SK-N-SH treated with all-trans-retinoic acid at 6 μM for 48 hours (cell line): ENCODE data around the gene BRICD5.

ENCODE experiments used
- ATAC-seq: fragments of 200-7000 bp; cut with Tn5 transposase; 3 replicates; pipeline ENCODE4 v1.9.1; 2020; ENCODE audit warnings: mild to moderate bottlenecking, moderate library complexity
- ARNTL ChIP-seq: fragments of 450-650 bp; formaldehyde crosslinking; IDR thresholded peaks from 2 replicates; pipeline ENCODE4 v1.5.0; 2020; ENCODE audit warnings: low read depth, mild to moderate bottlenecking, moderate library complexity, borderline replicate concordance
- BACH2 ChIP-seq: fragments of 250-450 bp; sonication (Bioruptor Pico); IDR thresholded peaks from 2 replicates; pipeline ENCODE4 v1.9.0; 2021; ENCODE audit warnings: mild to moderate bottlenecking, borderline replicate concordance
- CSDC2 ChIP-seq: fragments of 250-450 bp; sonication (Bioruptor Pico); IDR thresholded peaks from 2 replicates; pipeline ENCODE4 v1.5.0; 2020; ENCODE audit warnings: mild to moderate bottlenecking, moderate library complexity
- CSRNP3 ChIP-seq: fragments of 250-450 bp; sonication (Bioruptor Pico); IDR thresholded peaks from 2 replicates; pipeline ENCODE4 v1.5.1; 2021; ENCODE audit warnings: mild to moderate bottlenecking, moderate library complexity
- ESRRG ChIP-seq: fragments of 250-450 bp; sonication (Bioruptor Pico); IDR thresholded peaks from 2 replicates; pipeline ENCODE4 v1.6.1; 2021; ENCODE audit warnings: mild to moderate bottlenecking
- GLIS3 ChIP-seq: fragments of 250-450 bp; sonication (Bioruptor Pico); IDR thresholded peaks from 2 replicates; pipeline ENCODE4 v1.5.0; 2020; ENCODE audit warnings: mild to moderate bottlenecking, moderate library complexity
- ISL1 ChIP-seq: fragments of 250-450 bp; sonication (Bioruptor Pico); IDR thresholded peaks from 2 replicates; pipeline ENCODE4 v2.1.2; 2022; ENCODE audit warnings: mild to moderate bottlenecking, moderate library complexity
- PPARA ChIP-seq: fragments of 250-450 bp; sonication (Bioruptor Pico); IDR thresholded peaks from 2 replicates; pipeline ENCODE4 v1.5.0; 2020; ENCODE audit warnings: mild to moderate bottlenecking, borderline replicate concordance
- RARB ChIP-seq: fragments of 250-450 bp; sonication (Bioruptor Pico); IDR thresholded peaks from 2 replicates; pipeline ENCODE4 v1.8.0; 2021; ENCODE audit warnings: mild to moderate bottlenecking, moderate library complexity
- SNAI2 ChIP-seq: fragments of 250-450 bp; sonication (Bioruptor Pico); IDR thresholded peaks from 2 replicates; pipeline ENCODE4 v1.5.0; 2020; ENCODE audit warnings: mild to moderate bottlenecking, moderate library complexity
- TCF4 ChIP-seq: fragments of 250-450 bp; sonication (Bioruptor Pico); IDR thresholded peaks from 2 replicates; pipeline ENCODE4 v1.8.0; 2021; ENCODE audit warnings: mild to moderate bottlenecking, moderate library complexity, borderline replicate concordance
- TOX ChIP-seq: fragments of 250-450 bp; sonication (Bioruptor Pico); IDR thresholded peaks from 2 replicates; pipeline ENCODE4 v1.8.0; 2021; ENCODE audit warnings: mild to moderate bottlenecking, moderate library complexity, borderline replicate concordance
- ZC3H10 ChIP-seq: fragments of 250-450 bp; sonication (Bioruptor Pico); IDR thresholded peaks from 2 replicates; pipeline ENCODE4 v1.5.1; 2021; ENCODE audit warnings: mild to moderate bottlenecking, moderate library complexity
- ZFP3 ChIP-seq: fragments of 250-450 bp; sonication (Bioruptor Pico); IDR thresholded peaks from 2 replicates; pipeline ENCODE4 v1.5.0; 2020; ENCODE audit warnings: mild to moderate bottlenecking, moderate library complexity
- ZFP30 ChIP-seq: fragments of 450-650 bp; formaldehyde crosslinking; IDR thresholded peaks from 2 replicates; pipeline ENCODE4 v1.5.0; 2022; ENCODE audit warnings: mild to moderate bottlenecking, moderate library complexity
- ZNF565 ChIP-seq: fragments of 450-650 bp; formaldehyde crosslinking; conservative IDR thresholded peaks from 2 replicates; pipeline ENCODE4 v1.5.0; 2020; ENCODE audit warnings: low read depth, mild to moderate bottlenecking, moderate library complexity
- ZNF70 ChIP-seq: fragments of 450-650 bp; formaldehyde crosslinking; IDR thresholded peaks from 2 replicates; pipeline ENCODE4 v1.5.0; 2020; ENCODE audit warnings: mild to moderate bottlenecking, moderate library complexity
- ZNF8 ChIP-seq: fragments of 450-650 bp; formaldehyde crosslinking; IDR thresholded peaks from 2 replicates; pipeline ENCODE4 v1.5.0; 2020; ENCODE audit warnings: mild to moderate bottlenecking, moderate library complexity
- TF ChIP-seq, protein P1 (sequence below): fragments of 250-450 bp; sonication (Bioruptor Pico); IDR thresholded peaks from 2 replicates; pipeline ENCODE4 v1.5.1; 2020; ENCODE audit warnings: low read depth, mild to moderate bottlenecking, moderate library complexity
- TF ChIP-seq, protein P2 (sequence below): fragments of 250-450 bp; sonication (Bioruptor Pico); IDR thresholded peaks from 2 replicates; pipeline ENCODE4 v1.5.0; 2020; ENCODE audit warnings: mild to moderate bottlenecking, moderate library complexity
- TF ChIP-seq, protein P3 (sequence below): fragments of 250-450 bp; sonication (Bioruptor Pico); IDR thresholded peaks from 2 replicates; pipeline ENCODE4 v1.8.0; 2020; ENCODE audit warnings: mild to moderate bottlenecking, moderate library complexity, borderline replicate concordance

BRICD5 gene

GRCh38 chr16:2206420-2206779 is 4.3 kb downstream of the BRICD5 start:
- no peak for ATAC-seq
- TF ChIP-seq SNAI2 (CRISPR knock-in tag) (no peak), ZFP30 (CRISPR knock-in tag) (no peak), RARB (CRISPR knock-in tag) (no peak), ZNF70 (CRISPR knock-in tag) (no peak), ISL1 (CRISPR knock-in tag) (no peak), CSRNP3 (CRISPR knock-in tag) (no peak), ARNTL (CRISPR knock-in tag) (no peak), TOX (CRISPR knock-in tag) (no peak), ZFP3 (CRISPR knock-in tag) (no peak), BACH2 (CRISPR knock-in tag) (no peak), ESRRG (no peak), CSDC2 (CRISPR knock-in tag) (no peak), ZNF565 (no peak), ZNF8 (CRISPR knock-in tag) (no peak), TCF4 (CRISPR knock-in tag) (no peak), GLIS3 (no peak), PPARA (CRISPR knock-in tag) (no peak)
- TF ChIP-seq, protein P1, sequence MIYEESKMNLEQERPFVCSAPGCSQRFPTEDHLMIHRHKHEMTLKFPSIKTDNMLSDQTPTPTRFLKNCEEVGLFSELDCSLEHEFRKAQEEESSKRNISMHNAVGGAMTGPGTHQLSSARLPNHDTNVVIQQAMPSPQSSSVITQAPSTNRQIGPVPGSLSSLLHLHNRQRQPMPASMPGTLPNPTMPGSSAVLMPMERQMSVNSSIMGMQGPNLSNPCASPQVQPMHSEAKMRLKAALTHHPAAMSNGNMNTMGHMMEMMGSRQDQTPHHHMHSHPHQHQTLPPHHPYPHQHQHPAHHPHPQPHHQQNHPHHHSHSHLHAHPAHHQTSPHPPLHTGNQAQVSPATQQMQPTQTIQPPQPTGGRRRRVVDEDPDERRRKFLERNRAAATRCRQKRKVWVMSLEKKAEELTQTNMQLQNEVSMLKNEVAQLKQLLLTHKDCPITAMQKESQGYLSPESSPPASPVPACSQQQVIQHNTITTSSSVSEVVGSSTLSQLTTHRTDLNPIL: no peak

DNA sequence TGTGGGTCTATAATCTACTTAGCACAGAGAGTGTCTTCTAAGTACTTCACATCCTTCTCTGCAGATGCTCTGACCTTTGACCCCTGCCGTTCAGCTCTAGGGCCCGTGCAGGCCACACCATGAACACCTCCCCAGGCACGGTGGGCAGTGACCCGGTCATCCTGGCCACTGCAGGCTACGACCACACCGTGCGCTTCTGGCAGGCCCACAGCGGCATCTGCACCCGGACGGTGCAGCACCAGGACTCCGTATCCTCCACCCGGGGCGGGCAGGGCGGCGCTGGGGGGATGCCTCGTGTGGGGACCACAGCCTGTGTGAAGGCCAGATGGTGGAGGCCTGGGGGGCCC is 4.7 kb downstream of the BRICD5 start:
- ATAC-seq: peak; percentile 49

More for the DNA sequence above, 4.7 kb downstream of the BRICD5 start:
- TF ChIP-seq RARB (CRISPR knock-in tag) (no peak), TCF4 (CRISPR knock-in tag) (no peak), ZC3H10 (CRISPR knock-in tag) (no peak), CSRNP3 (CRISPR knock-in tag) (no peak), CSDC2 (CRISPR knock-in tag) (no peak), BACH2 (CRISPR knock-in tag) (no peak), GLIS3 (no peak), ARNTL (CRISPR knock-in tag) (no peak)
- TF ChIP-seq, protein P2, sequence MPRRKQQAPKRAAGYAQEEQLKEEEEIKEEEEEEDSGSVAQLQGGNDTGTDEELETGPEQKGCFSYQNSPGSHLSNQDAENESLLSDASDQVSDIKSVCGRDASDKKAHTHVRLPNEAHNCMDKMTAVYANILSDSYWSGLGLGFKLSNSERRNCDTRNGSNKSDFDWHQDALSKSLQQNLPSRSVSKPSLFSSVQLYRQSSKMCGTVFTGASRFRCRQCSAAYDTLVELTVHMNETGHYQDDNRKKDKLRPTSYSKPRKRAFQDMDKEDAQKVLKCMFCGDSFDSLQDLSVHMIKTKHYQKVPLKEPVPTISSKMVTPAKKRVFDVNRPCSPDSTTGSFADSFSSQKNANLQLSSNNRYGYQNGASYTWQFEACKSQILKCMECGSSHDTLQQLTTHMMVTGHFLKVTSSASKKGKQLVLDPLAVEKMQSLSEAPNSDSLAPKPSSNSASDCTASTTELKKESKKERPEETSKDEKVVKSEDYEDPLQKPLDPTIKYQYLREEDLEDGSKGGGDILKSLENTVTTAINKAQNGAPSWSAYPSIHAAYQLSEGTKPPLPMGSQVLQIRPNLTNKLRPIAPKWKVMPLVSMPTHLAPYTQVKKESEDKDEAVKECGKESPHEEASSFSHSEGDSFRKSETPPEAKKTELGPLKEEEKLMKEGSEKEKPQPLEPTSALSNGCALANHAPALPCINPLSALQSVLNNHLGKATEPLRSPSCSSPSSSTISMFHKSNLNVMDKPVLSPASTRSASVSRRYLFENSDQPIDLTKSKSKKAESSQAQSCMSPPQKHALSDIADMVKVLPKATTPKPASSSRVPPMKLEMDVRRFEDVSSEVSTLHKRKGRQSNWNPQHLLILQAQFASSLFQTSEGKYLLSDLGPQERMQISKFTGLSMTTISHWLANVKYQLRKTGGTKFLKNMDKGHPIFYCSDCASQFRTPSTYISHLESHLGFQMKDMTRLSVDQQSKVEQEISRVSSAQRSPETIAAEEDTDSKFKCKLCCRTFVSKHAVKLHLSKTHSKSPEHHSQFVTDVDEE (CRISPR knock-in tag): no peak
- TF ChIP-seq, protein P3, sequence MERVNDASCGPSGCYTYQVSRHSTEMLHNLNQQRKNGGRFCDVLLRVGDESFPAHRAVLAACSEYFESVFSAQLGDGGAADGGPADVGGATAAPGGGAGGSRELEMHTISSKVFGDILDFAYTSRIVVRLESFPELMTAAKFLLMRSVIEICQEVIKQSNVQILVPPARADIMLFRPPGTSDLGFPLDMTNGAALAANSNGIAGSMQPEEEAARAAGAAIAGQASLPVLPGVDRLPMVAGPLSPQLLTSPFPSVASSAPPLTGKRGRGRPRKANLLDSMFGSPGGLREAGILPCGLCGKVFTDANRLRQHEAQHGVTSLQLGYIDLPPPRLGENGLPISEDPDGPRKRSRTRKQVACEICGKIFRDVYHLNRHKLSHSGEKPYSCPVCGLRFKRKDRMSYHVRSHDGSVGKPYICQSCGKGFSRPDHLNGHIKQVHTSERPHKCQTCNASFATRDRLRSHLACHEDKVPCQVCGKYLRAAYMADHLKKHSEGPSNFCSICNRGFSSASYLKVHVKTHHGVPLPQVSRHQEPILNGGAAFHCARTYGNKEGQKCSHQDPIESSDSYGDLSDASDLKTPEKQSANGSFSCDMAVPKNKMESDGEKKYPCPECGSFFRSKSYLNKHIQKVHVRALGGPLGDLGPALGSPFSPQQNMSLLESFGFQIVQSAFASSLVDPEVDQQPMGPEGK (CRISPR knock-in tag): no peak
